ENCODE measurements around the gene ECI1. TPM values are rescaled to one million over a fixed set of nuclear protein-coding genes. Genes with fewer than 3 reads are reported as not detected.

Gene ECI1
- total RNA-seq, 4 donors from 2014 or later, result 32.4 to 96.5 (median 49.8) TPM

GRCh38 chr16:2256531-2257140 lies 5.2 kb upstream of the ECI1 start:
- no peak for TF ChIP-seq CTCF (IDR thresholded peaks at IDR 0.05; ENCODE audit: low read depth)

- TF ChIP-seq CTCF (IDR thresholded peaks at IDR 0.05; ENCODE audit: low read depth), result no peak
These were observed 1.9 kb upstream of the ECI1 start for GRCh38 chr16:2253293-2253692.

GRCh38 chr16:2252806-2253148 lies 1.4 kb upstream of the ECI1 start:
- TF ChIP-seq CTCF (IDR thresholded peaks at IDR 0.05; ENCODE audit: low read depth), result no peak

- no peak for TF ChIP-seq CTCF (IDR thresholded peaks at IDR 0.05; ENCODE audit: low read depth)
These were observed 613 bp downstream of the ECI1 start for GRCh38 chr16:2250652-2251295.

GRCh38 chr16:2246301-2246885 lies 5.0 kb downstream of the ECI1 start:
- no peak for TF ChIP-seq CTCF (IDR thresholded peaks at IDR 0.05; ENCODE audit: low read depth)

- TF ChIP-seq CTCF (IDR thresholded peaks at IDR 0.05; ENCODE audit: low read depth), result no peak
These were observed 6.2 kb downstream of the ECI1 start for GRCh38 chr16:2244926-2245795.

GRCh38 chr16:2244301-2244700 lies 7.1 kb downstream of the ECI1 start:
- no peak for TF ChIP-seq CTCF (IDR thresholded peaks at IDR 0.05; ENCODE audit: low read depth)

Measured in subcutaneous adipose tissue (tissue), 4 donors.